Measurements from ENCODE around the gene MAP4K1. TPM values are rescaled to one million over a fixed set of nuclear protein-coding genes. Genes with fewer than 3 reads are reported as not detected.

Gene MAP4K1
- total and polyA plus RNA-seq, 9 donors, result 0.95 to 6.1 (median 2.6) TPM

DNA sequence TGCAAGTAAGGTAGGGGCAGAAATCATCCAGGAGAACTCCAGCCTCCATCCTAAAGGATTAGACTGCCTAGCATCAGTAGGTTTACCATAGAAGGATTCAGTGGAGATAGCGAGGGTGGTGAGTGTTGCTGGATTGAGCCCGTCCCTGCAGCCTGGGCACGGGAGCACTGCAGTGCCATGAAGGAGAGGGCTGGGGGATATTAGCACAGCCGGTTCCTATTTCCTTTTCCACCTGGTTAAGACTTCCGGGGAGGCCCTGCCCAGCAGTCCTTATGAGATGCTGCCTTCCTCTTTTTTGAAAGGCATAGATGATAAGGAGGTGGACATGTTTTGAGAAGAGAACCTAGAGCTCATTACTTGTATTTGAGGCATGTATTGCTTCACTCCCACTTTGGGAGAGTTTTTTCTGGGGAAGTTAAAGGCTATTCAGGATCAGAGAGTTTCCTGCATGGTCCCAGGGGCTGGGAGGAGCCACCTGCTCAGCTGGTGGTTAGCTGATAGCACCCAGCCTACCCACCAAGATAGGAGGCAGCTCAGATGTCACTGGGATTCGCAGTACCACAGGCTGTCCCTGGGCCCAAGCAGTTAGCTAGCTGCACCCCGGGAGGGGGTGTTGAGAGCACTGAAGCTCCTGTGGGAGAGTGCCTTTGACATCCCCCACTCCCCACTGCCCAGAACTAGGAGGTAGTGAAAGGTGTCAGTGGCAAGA lies 46.9 kb upstream of the MAP4K1 start:
- Histone ChIP-seq H3K4me3 (no peak overlapping the region), H3K36me3 (no peaks in the 10 kb centered on the region), H3K4me1 (ENCODE audit: insufficient read depth) (peaks cover 52% of the 10 kb centered on the region), H3K27ac (peak overlapping the region; percentile 61 to 66), H3K9me3 (no peaks in the 10 kb centered on the region), H3K27me3 (no peaks in the 10 kb centered on the region)
- TF ChIP-seq EP300 (IDR thresholded peaks at IDR 0.05) (no peak), POLR2A (IDR thresholded peaks at IDR 0.05) (no peak)
- TF ChIP-seq, protein P1, sequence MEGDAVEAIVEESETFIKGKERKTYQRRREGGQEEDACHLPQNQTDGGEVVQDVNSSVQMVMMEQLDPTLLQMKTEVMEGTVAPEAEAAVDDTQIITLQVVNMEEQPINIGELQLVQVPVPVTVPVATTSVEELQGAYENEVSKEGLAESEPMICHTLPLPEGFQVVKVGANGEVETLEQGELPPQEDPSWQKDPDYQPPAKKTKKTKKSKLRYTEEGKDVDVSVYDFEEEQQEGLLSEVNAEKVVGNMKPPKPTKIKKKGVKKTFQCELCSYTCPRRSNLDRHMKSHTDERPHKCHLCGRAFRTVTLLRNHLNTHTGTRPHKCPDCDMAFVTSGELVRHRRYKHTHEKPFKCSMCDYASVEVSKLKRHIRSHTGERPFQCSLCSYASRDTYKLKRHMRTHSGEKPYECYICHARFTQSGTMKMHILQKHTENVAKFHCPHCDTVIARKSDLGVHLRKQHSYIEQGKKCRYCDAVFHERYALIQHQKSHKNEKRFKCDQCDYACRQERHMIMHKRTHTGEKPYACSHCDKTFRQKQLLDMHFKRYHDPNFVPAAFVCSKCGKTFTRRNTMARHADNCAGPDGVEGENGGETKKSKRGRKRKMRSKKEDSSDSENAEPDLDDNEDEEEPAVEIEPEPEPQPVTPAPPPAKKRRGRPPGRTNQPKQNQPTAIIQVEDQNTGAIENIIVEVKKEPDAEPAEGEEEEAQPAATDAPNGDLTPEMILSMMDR (IDR thresholded peaks at IDR 0.05), result no peak
- 33 to 44% (median 34%) methylated on average over 7 of the region's 7 CpGs for whole genome bisulfite sequencing, 3 donors
- intact Hi-C loops (cut with DNase I), result no loop called here
- no peak for DNase-seq

GRCh38 chr19:38663957-38664502 lies 46.3 kb upstream of the MAP4K1 start:
- Histone ChIP-seq H3K4me3 (peak overlapping the region; percentile 11), H3K9me3 (no peaks in the 10 kb centered on the region), H3K36me3 (no peaks in the 10 kb centered on the region), H3K27ac (peak overlapping the region; percentile 26 to 61), H3K4me1 (ENCODE audit: insufficient read depth) (peaks cover 57% of the 10 kb centered on the region), H3K27me3 (no peaks in the 10 kb centered on the region)
- intact Hi-C loops (cut with DNase I), result no loop called here
- DNase-seq, result peak in 1 of 5 donors; percentile 69
- TF ChIP-seq, protein P1 (IDR thresholded peaks at IDR 0.05), result no peak
- TF ChIP-seq POLR2A (IDR thresholded peaks at IDR 0.05), result no peak
- no peak for TF ChIP-seq EP300 (IDR thresholded peaks at IDR 0.05)
- whole genome bisulfite sequencing, 3 donors, result 7 to 9% (median 8%) methylated on average over 15 to 19 of the region's 19 CpGs

DNA sequence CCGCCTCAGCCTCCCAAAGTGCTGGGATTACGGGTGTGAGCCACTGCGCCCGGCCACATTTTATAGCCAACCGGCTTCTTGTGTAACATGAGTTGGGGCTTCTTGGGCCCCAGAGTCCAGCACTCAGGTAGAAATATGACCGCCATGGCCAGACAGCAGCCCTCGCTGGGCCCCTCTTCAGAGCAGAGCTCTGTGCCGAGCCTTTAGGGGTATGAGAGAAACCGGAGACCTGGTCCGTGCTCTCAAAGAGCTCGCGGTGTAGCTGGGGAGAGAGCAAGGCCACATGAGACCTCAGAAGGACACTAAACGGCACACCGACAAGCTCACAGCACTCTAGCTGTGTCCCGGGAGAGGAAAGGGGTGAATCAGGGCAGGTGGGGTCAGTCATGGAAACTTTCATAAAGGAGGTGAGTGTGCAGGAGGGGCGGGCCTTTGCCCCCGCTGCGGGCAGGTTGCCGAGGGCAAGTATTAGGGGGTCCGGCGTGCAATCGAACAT lies 45.5 kb upstream of the MAP4K1 start:
- Histone ChIP-seq H3K27me3 (no peaks in the 10 kb centered on the region), H3K27ac (peak overlapping the region; percentile 54 to 61), H3K9me3 (no peaks in the 10 kb centered on the region), H3K36me3 (no peaks in the 10 kb centered on the region), H3K4me1 (ENCODE audit: insufficient read depth) (peaks cover 57% of the 10 kb centered on the region), H3K4me3 (peak overlapping the region; percentile 11)
- intact Hi-C loops (cut with DNase I), result no loop called here
- TF ChIP-seq EP300 (IDR thresholded peaks at IDR 0.05), result no peak
- TF ChIP-seq, protein P1 (IDR thresholded peaks at IDR 0.05), result no peak
- no peak for TF ChIP-seq POLR2A (IDR thresholded peaks at IDR 0.05)
- WGBS, 3 donors, result 74 to 80% (median 74%) methylated on average over 22 of the region's 22 CpGs
- no peak for DNase-seq

DNA sequence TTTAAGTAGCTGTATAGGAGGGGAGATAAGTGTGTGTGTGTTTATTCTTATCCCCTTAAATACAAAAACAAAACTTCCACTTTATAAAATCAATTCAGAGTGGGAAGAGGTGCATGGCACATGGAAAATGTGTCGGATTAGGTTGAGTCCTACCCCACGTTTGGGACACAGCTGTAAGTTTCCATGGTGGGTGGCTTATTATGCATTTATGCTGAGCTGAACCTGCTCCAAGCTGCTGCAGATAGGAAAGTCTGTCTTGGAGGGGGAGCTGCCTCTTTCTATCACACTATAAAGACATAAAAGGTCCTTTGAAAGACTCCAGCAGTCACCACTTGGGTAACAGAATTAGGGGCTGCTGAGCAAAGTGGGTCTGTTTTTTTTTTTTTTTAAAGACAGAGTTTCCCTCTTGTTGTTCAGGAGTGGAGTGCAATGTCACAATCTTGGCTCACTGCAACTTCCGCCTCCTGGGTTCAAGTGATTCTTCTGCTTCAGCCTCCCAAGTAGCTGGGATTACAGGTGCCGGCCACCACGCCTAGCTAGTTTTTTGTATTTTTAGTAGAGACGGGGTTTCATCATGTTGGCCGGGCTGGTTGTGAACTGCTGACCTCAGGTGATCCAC lies 44.9 kb upstream of the MAP4K1 start:
- no peak overlapping the region for H3K4me3 ChIP-seq
- intact Hi-C loops (cut with DNase I), result no loop called here

More for the DNA sequence above, 44.9 kb upstream of the MAP4K1 start:
- Histone ChIP-seq H3K36me3 (no peaks in the 10 kb centered on the region), H3K27ac (peak overlapping the region; percentile 54 to 61), H3K9me3 (no peaks in the 10 kb centered on the region), H3K27me3 (no peaks in the 10 kb centered on the region), H3K4me1 (ENCODE audit: insufficient read depth) (peaks cover 59% of the 10 kb centered on the region)
- no peak for DNase-seq
- 63 to 67% (median 67%) methylated on average over 7 of the region's 7 CpGs for WGBS, 3 donors
- TF ChIP-seq POLR2A (IDR thresholded peaks at IDR 0.05) (no peak), EP300 (IDR thresholded peaks at IDR 0.05) (no peak)
